Trophoblast cell (in vitro differentiated cells and primary cell): ENCODE data around the gene ICAM4.

ENCODE experiments used
- DNase-seq, 2 donors: peaks; one replicate each; pipeline ENCODE4 v3.0.0-alpha.2; 2016
- H2AFZ ChIP-seq: 2 replicates; pipeline ENCODE4 v1.6.1; 2013; ENCODE audit warnings: low read length, moderate library complexity, mild to moderate bottlenecking; ENCODE audit not compliant: insufficient read depth, poor library complexity
- H2AK5ac ChIP-seq: 2 replicates; pipeline ENCODE4 v1.6.1; 2013; ENCODE audit warnings: mild to moderate bottlenecking, low read length
- H2BK120ac ChIP-seq: 2 replicates; pipeline ENCODE4 v1.6.1; 2013; ENCODE audit warnings: low read length, mild to moderate bottlenecking, moderate library complexity; ENCODE audit not compliant: insufficient read depth, poor library complexity
- H2BK12ac ChIP-seq: 2 replicates; pipeline ENCODE4 v1.6.1; 2013; ENCODE audit warnings: mild to moderate bottlenecking, low read length, moderate library complexity
- H2BK5ac ChIP-seq: 2 replicates; pipeline ENCODE4 v1.6.1; 2013; ENCODE audit warnings: low read length, low read depth, moderate library complexity, mild to moderate bottlenecking; ENCODE audit not compliant: poor library complexity
- H3K14ac ChIP-seq: 2 replicates; pipeline ENCODE4 v1.6.1; 2013; ENCODE audit warnings: mild to moderate bottlenecking, low read length
- H3K18ac ChIP-seq: 2 replicates; pipeline ENCODE4 v1.6.1; 2013; ENCODE audit warnings: mild to moderate bottlenecking, low read length
- H3K23ac ChIP-seq: 2 replicates; pipeline ENCODE4 v1.6.1; 2013; ENCODE audit warnings: low read length
- H3K27ac ChIP-seq: 2 replicates; pipeline ENCODE4 v1.5.1; 2013; ENCODE audit warnings: low read depth, mild to moderate bottlenecking, inconsistent platforms, low read length, moderate library complexity
- H3K27me3 ChIP-seq: 2 replicates; pipeline ENCODE4 v1.6.1; 2013; ENCODE audit warnings: inconsistent platforms, mild to moderate bottlenecking, low read length, moderate library complexity; ENCODE audit not compliant: insufficient read depth
- H3K36me3 ChIP-seq, 2 experiments: 1 replicate in 1 of 2; 2 replicates in 1 of 2; pipeline ENCODE4 v1.6.1; 2013; ENCODE audit warnings: low read length in 2 of 2, mild to moderate bottlenecking in 2 of 2, moderate library complexity in 1 of 2; ENCODE audit not compliant: insufficient read depth in 2 of 2, control insufficient read depth in 1 of 2
- H3K4ac ChIP-seq: 2 replicates; pipeline ENCODE4 v1.6.1; 2013; ENCODE audit warnings: low read depth, mild to moderate bottlenecking, low read length, moderate library complexity
- H3K4me1 ChIP-seq, 2 experiments: 1 replicate in 1 of 2; 2 replicates in 1 of 2; pipeline ENCODE4 v1.6.1; 2013; ENCODE audit warnings: low read length in 2 of 2, mild to moderate bottlenecking in 2 of 2, moderate library complexity in 1 of 2; ENCODE audit not compliant: insufficient read depth in 2 of 2, control insufficient read depth in 1 of 2
- H3K4me2 ChIP-seq: 2 replicates; pipeline ENCODE4 v1.6.1; 2013; ENCODE audit warnings: inconsistent platforms, mild to moderate bottlenecking, low read length, moderate library complexity
- H3K4me3 ChIP-seq: 2 replicates; pipeline ENCODE4 v1.5.1; 2013; ENCODE audit warnings: mild to moderate bottlenecking, low read depth, low read length, inconsistent platforms
- H3K79me1 ChIP-seq: one replicate; pipeline ENCODE4 v1.6.1; 2013; ENCODE audit warnings: low read length
- H3K79me2 ChIP-seq: 2 replicates; pipeline ENCODE4 v1.6.1; 2013; ENCODE audit warnings: low read length, mild to moderate bottlenecking; ENCODE audit not compliant: control insufficient read depth, insufficient read depth, poor library complexity
- H3K9ac ChIP-seq: 2 replicates; pipeline ENCODE4 v1.6.1; 2013; ENCODE audit warnings: mild to moderate bottlenecking, low read length
- H3K9me3 ChIP-seq: 2 replicates; pipeline ENCODE4 v1.6.1; 2013; ENCODE audit warnings: low read depth, mild to moderate bottlenecking, control low read depth, inconsistent platforms, low read length; ENCODE audit not compliant: insufficient read depth
- H4K12ac ChIP-seq: 2 replicates; pipeline ENCODE4 v1.6.1; 2013; ENCODE audit warnings: low read depth, mild to moderate bottlenecking, low read length, moderate library complexity
- H4K8ac ChIP-seq: 2 replicates; pipeline ENCODE4 v1.6.1; 2013; ENCODE audit warnings: low read depth, mild to moderate bottlenecking, low read length, moderate library complexity
- H4K91ac ChIP-seq: one replicate; pipeline ENCODE4 v1.6.1; 2013; ENCODE audit warnings: low read depth, mild to moderate bottlenecking, low read length, moderate library complexity
- WGBS: extraction: QIAGEN DNeasy Blood & Tissue Kit; methylation state at CpG from one replicate; pipeline ENCODE4 v1.1.7; 2013; ENCODE audit warnings: missing lambda C conversion rate; ENCODE audit not compliant: insufficient read length, insufficient coverage; ENCODE audit errors: extremely low coverage; 5-methylcytosine and 5-hydroxymethylcytosine counted together

Gene ICAM4

GRCh38 chr19:10283301-10284064 lies 3.3 kb upstream of the ICAM4 start:
- Histone ChIP-seq H3K36me3 (peaks cover 0 to 2% of the 10 kb centered on the region in 2 experiments), H4K12ac (no peak overlapping the region), H2BK12ac (no peak overlapping the region), H3K27ac (no peak overlapping the region), H3K9ac (no peak overlapping the region), H3K4me3 (no peak overlapping the region), H3K23ac (no peak overlapping the region), H3K14ac (no peak overlapping the region), H2BK120ac (no peak overlapping the region), H3K27me3 (peaks cover 17% of the 10 kb centered on the region), H3K18ac (no peak overlapping the region), H4K8ac (no peak overlapping the region), H2AFZ (no peak overlapping the region), H3K4ac (no peak overlapping the region), H3K4me1 (peaks cover 0 to 2% of the 10 kb centered on the region in 2 experiments), H2BK5ac (no peak overlapping the region), H4K91ac (no peak overlapping the region), H3K4me2 (no peak overlapping the region), H3K9me3 (peaks cover 11% of the 10 kb centered on the region), H3K79me2 (no peaks in the 10 kb centered on the region), H3K79me1 (no peaks in the 10 kb centered on the region), H2AK5ac (no peak overlapping the region)
- no CpG with 5 or more reads among the region's 23 CpGs for WGBS
- DNase-seq, result no peak

GRCh38 chr19:10284065-10284959 lies 2.4 kb upstream of the ICAM4 start:
- no peak overlapping the region for H2BK5ac ChIP-seq
- peaks cover 25% of the 10 kb centered on the region for H3K27me3 ChIP-seq
- H3K79me2 ChIP-seq, result no peaks in the 10 kb centered on the region
- no peak overlapping the region for H2AFZ ChIP-seq
- no peak overlapping the region for H3K4me3 ChIP-seq
- no peak overlapping the region for H4K91ac ChIP-seq
- H3K18ac ChIP-seq, result no peak overlapping the region
- H3K79me1 ChIP-seq, result no peaks in the 10 kb centered on the region
- no CpG with 5 or more reads among the region's 34 CpGs for WGBS
- peaks cover 16% of the 10 kb centered on the region for H3K9me3 ChIP-seq
- H3K9ac ChIP-seq, result no peak overlapping the region
- H2BK12ac ChIP-seq, result no peak overlapping the region
- no peak overlapping the region for H4K12ac ChIP-seq
- no peak overlapping the region for H4K8ac ChIP-seq
- no peak overlapping the region for H3K23ac ChIP-seq
- H3K4ac ChIP-seq, result no peak overlapping the region
- no peak for DNase-seq
- H3K27ac ChIP-seq, result no peak overlapping the region
- peaks cover 7 to 8% of the 10 kb centered on the region in 2 experiments for H3K4me1 ChIP-seq
- H3K4me2 ChIP-seq, result no peak overlapping the region
- H2BK120ac ChIP-seq, result no peak overlapping the region
- no peak overlapping the region for H2AK5ac ChIP-seq
- no peak overlapping the region for H3K14ac ChIP-seq
- H3K36me3 ChIP-seq, result peaks cover 0 to 2% of the 10 kb centered on the region in 2 experiments

GRCh38 chr19:10284960-10285278 lies 1.8 kb upstream of the ICAM4 start:
- no peak overlapping the region for H2AFZ ChIP-seq
- no peak overlapping the region for H3K4ac ChIP-seq
- H2BK12ac ChIP-seq, result no peak overlapping the region
- DNase-seq, result no peak
- H3K9ac ChIP-seq, result no peak overlapping the region
- H2BK120ac ChIP-seq, result no peak overlapping the region
- no peak overlapping the region for H4K8ac ChIP-seq
- peaks cover 8 to 10% of the 10 kb centered on the region in 2 experiments for H3K4me1 ChIP-seq
- H3K9me3 ChIP-seq, result peaks cover 19% of the 10 kb centered on the region
- H3K4me3 ChIP-seq, result peak overlapping the region; percentile 34
- H2AK5ac ChIP-seq, result no peak overlapping the region
- peaks cover 31% of the 10 kb centered on the region for H3K27me3 ChIP-seq
- no peak overlapping the region for H3K4me2 ChIP-seq
- no peaks in the 10 kb centered on the region for H3K79me1 ChIP-seq
- no peak overlapping the region for H4K12ac ChIP-seq
- no peaks in the 10 kb centered on the region for H3K79me2 ChIP-seq
- peaks cover 0 to 2% of the 10 kb centered on the region in 2 experiments for H3K36me3 ChIP-seq
- no peak overlapping the region for H3K23ac ChIP-seq
- no peak overlapping the region for H3K27ac ChIP-seq
- H3K18ac ChIP-seq, result no peak overlapping the region
- no peak overlapping the region for H3K14ac ChIP-seq
- H2BK5ac ChIP-seq, result no peak overlapping the region
- no peak overlapping the region for H4K91ac ChIP-seq
- no CpG with 5 or more reads among the region's 13 CpGs for WGBS

GRCh38 chr19:10285393-10285792 lies 1.4 kb upstream of the ICAM4 start:
- peaks cover 36% of the 10 kb centered on the region for H3K27me3 ChIP-seq
- no peaks in the 10 kb centered on the region for H3K79me2 ChIP-seq
- H3K18ac ChIP-seq, result no peak overlapping the region
- no peak overlapping the region for H4K8ac ChIP-seq
- no peak overlapping the region for H3K14ac ChIP-seq
- no peak overlapping the region for H2BK5ac ChIP-seq
- H3K4me3 ChIP-seq, result peak overlapping the region; percentile 34
- no peak overlapping the region for H2BK12ac ChIP-seq
- DNase-seq, result no peak
- H3K79me1 ChIP-seq, result no peaks in the 10 kb centered on the region
- H2AFZ ChIP-seq, result no peak overlapping the region
- no peak overlapping the region for H2AK5ac ChIP-seq
- WGBS, result no CpG with 5 or more reads among the region's 4 CpGs
- no peak overlapping the region for H3K9ac ChIP-seq
- no peak overlapping the region for H4K91ac ChIP-seq
- no peak overlapping the region for H3K4ac ChIP-seq
- no peak overlapping the region for H4K12ac ChIP-seq
- no peak overlapping the region for H3K4me2 ChIP-seq
- no peak overlapping the region for H3K27ac ChIP-seq
- H3K4me1 ChIP-seq, result peaks cover 8 to 10% of the 10 kb centered on the region in 2 experiments
- H2BK120ac ChIP-seq, result no peak overlapping the region
- peaks cover 19% of the 10 kb centered on the region for H3K9me3 ChIP-seq
- H3K36me3 ChIP-seq, result peaks cover 0 to 2% of the 10 kb centered on the region in 2 experiments
- H3K23ac ChIP-seq, result no peak overlapping the region
